MM.1S (cell line): ENCODE data around the gene SIGLEC6.

Source experiments
- DNase-seq: peaks from one replicate; pipeline ENCODE4 v3.0.0-alpha.2; 2015
- H2AFZ ChIP-seq: fragments of 300-600 bp; sonication (generic); 2 replicates; pipeline ENCODE4 v1.6.0; 2016; ENCODE audit warnings: antibody characterized with exemption, low read length
- H3F3A ChIP-seq: fragments of 300-600 bp; sonication (generic); 2 replicates; pipeline ENCODE4 v1.6.1; 2016; ENCODE audit warnings: mild to moderate bottlenecking, antibody characterized with exemption, low read length, moderate library complexity, mixed read lengths; ENCODE audit not compliant: insufficient read depth
- H3K27ac ChIP-seq: fragments of 300-600 bp; sonication (generic); 2 replicates; pipeline ENCODE4 v1.5.1; 2016; ENCODE audit warnings: mild to moderate bottlenecking, low read length
- H3K27me3 ChIP-seq: fragments of 300-600 bp; sonication (generic); replicated peaks from 2 replicates; pipeline ENCODE4 v1.6.0; 2016; ENCODE audit warnings: low read length; ENCODE audit not compliant: insufficient read depth
- H3K36me3 ChIP-seq: fragments of 300-600 bp; sonication (generic); replicated peaks from 2 replicates; pipeline ENCODE4 v1.6.1; 2016; ENCODE audit warnings: mild to moderate bottlenecking, low read length, mixed read lengths; ENCODE audit not compliant: insufficient read depth
- H3K4me1 ChIP-seq: fragments of 300-600 bp; sonication (generic); 2 replicates; pipeline ENCODE4 v1.6.1; 2016; ENCODE audit warnings: low read length, mixed read lengths
- H3K4me2 ChIP-seq: fragments of 300-600 bp; sonication (generic); 2 replicates; pipeline ENCODE4 v1.6.0; 2016; ENCODE audit warnings: low read depth, low read length
- H3K4me3 ChIP-seq: fragments of 300-600 bp; sonication (generic); 2 replicates; pipeline ENCODE4 v1.5.1; 2016; ENCODE audit warnings: low read length, mixed read lengths
- H3K79me2 ChIP-seq: fragments of 300-600 bp; sonication (generic); 2 replicates; pipeline ENCODE4 v1.6.1; 2016; ENCODE audit warnings: mixed run types, low read length, mixed read lengths
- H3K9ac ChIP-seq: fragments of 300-600 bp; sonication (generic); 2 replicates; pipeline ENCODE4 v1.6.1; 2016; ENCODE audit warnings: low read length, mixed read lengths
- H3K9me2 ChIP-seq: fragments of 300-600 bp; sonication (generic); replicated peaks from 2 replicates; pipeline ENCODE4 v1.6.1; 2016; ENCODE audit warnings: mild to moderate bottlenecking, low read length, mixed read lengths; ENCODE audit not compliant: insufficient read depth
- H3K9me3 ChIP-seq: fragments of 300-600 bp; sonication (generic); replicated peaks from 2 replicates; pipeline ENCODE4 v1.6.1; 2016; ENCODE audit warnings: mild to moderate bottlenecking, low read length, mixed read lengths; ENCODE audit not compliant: insufficient read depth
- H4K20me1 ChIP-seq: fragments of 300-600 bp; sonication (generic); 2 replicates; pipeline ENCODE4 v1.6.1; 2016; ENCODE audit warnings: mild to moderate bottlenecking, low read length, moderate library complexity, mixed read lengths; ENCODE audit not compliant: insufficient read depth
- EZH2 ChIP-seq: fragments of 300-600 bp; sonication (generic); optimal IDR thresholded peaks from 2 replicates; pipeline ENCODE3; 2017; ENCODE audit warnings: low read depth, mild to moderate bottlenecking, antibody characterized with exemption, low read length, mixed read lengths
- EZH2phosphoT487 ChIP-seq: fragments of 300-600 bp; sonication (generic); IDR thresholded peaks from 2 replicates; pipeline ENCODE4 v1.6.1; 2018; ENCODE audit warnings: antibody characterized with exemption, low read length
- TF ChIP-seq, protein P1 (sequence below): fragments of 300-600 bp; sonication (generic); IDR thresholded peaks from 2 replicates; pipeline ENCODE4 v1.5.1; 2016; ENCODE audit warnings: antibody characterized with exemption, low read length, mixed read lengths

The SIGLEC6 gene

DNA sequence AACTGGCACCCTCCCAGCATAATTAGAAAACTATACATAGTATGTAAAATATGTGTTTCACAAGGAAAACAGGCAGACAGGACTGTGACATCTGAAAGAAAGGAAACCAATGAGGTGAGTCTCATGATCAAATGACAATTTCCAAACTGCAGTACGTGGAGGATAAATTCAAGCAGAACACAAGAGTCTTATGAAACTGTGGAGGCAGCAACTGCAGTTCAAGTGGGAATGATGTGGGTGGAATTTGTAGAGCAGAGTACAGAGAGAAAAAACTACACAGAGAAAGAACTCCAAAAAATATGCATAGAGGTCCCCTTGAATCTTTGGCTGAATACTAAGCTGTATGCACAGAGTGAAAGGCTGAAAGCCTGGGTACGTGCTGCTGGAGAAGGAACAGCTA is 9.7 kb downstream of the SIGLEC6 start:
- Histone ChIP-seq H2AFZ (no peak overlapping the region), H3K4me2 (no peak overlapping the region), H3K9ac (no peak overlapping the region), H3K4me1 (no peaks in the 10 kb centered on the region), H3K79me2 (no peaks in the 10 kb centered on the region), H3K36me3 (no peaks in the 10 kb centered on the region), H3K27ac (no peak overlapping the region), H3F3A (no peaks in the 10 kb centered on the region), H4K20me1 (no peaks in the 10 kb centered on the region), H3K9me3 (no peaks in the 10 kb centered on the region), H3K4me3 (no peak overlapping the region), H3K9me2 (no peaks in the 10 kb centered on the region), H3K27me3 (no peaks in the 10 kb centered on the region)
- TF ChIP-seq EZH2phosphoT487 (no peak), EZH2 (no peak)
- TF ChIP-seq, protein P1, sequence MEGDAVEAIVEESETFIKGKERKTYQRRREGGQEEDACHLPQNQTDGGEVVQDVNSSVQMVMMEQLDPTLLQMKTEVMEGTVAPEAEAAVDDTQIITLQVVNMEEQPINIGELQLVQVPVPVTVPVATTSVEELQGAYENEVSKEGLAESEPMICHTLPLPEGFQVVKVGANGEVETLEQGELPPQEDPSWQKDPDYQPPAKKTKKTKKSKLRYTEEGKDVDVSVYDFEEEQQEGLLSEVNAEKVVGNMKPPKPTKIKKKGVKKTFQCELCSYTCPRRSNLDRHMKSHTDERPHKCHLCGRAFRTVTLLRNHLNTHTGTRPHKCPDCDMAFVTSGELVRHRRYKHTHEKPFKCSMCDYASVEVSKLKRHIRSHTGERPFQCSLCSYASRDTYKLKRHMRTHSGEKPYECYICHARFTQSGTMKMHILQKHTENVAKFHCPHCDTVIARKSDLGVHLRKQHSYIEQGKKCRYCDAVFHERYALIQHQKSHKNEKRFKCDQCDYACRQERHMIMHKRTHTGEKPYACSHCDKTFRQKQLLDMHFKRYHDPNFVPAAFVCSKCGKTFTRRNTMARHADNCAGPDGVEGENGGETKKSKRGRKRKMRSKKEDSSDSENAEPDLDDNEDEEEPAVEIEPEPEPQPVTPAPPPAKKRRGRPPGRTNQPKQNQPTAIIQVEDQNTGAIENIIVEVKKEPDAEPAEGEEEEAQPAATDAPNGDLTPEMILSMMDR: no peak
- DNase-seq: no peak

DNA sequence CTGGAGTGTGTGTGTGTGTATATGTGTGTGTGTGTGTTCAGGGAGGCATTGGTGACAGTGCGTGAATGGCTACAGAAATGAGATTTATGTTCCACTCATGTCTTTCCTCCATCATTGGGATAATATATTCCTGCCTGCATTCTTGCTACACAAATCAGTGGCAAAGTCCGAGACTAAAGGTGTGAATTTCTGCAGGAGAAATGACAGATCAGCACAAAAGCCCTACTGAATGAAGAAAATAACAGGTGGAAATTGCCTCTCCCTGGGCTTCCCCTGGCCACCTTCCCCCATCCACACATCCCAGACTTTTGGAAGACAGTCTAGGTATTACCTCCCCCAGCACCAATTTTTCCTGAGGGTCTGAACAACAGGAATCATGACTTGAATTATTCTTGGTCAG is 10.1 kb downstream of the SIGLEC6 start:
- no peak overlapping the region for H3K9ac ChIP-seq
- H4K20me1 ChIP-seq: no peaks in the 10 kb centered on the region
- H3K9me2 ChIP-seq: no peaks in the 10 kb centered on the region
- TF ChIP-seq, protein P1: no peak
- TF ChIP-seq EZH2 (no peak), EZH2phosphoT487 (no peak)
- no peaks in the 10 kb centered on the region for H3K27me3 ChIP-seq
- no peaks in the 10 kb centered on the region for H3K36me3 ChIP-seq
- H3K4me1 ChIP-seq: no peaks in the 10 kb centered on the region
- no peak overlapping the region for H3K27ac ChIP-seq
- no peaks in the 10 kb centered on the region for H3K9me3 ChIP-seq
- no peaks in the 10 kb centered on the region for H3K79me2 ChIP-seq
- H3F3A ChIP-seq: no peaks in the 10 kb centered on the region
- no peak overlapping the region for H2AFZ ChIP-seq
- no peak for DNase-seq
- no peak overlapping the region for H3K4me2 ChIP-seq
- H3K4me3 ChIP-seq: no peak overlapping the region

DNA sequence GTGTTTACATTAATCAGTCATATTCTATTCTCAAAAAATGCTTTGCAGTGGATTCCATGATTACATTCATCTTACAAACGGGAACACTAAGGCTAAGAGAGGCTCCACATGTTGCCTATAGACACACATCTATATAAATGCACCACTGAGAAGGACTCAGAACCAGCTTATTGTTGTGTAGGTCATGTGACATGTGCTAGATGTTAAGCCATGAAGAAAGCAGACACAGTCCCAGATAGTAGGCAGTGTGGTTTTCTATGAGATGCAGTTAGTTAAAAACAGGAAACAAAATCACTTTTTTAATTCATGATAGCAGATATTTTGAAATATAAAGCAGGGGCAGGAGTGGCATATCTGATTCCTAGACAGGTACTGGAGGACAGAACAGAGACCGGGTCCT is 10.7 kb downstream of the SIGLEC6 start:
- TF ChIP-seq, protein P1: no peak
- no peak for TF ChIP-seq EZH2
- no peak for TF ChIP-seq EZH2phosphoT487
- Histone ChIP-seq H3K27ac (no peak overlapping the region), H3K4me2 (no peak overlapping the region), H3K27me3 (no peaks in the 10 kb centered on the region), H3K9me2 (no peaks in the 10 kb centered on the region), H3K36me3 (no peaks in the 10 kb centered on the region), H3K9me3 (no peaks in the 10 kb centered on the region), H3K79me2 (no peaks in the 10 kb centered on the region), H3F3A (no peaks in the 10 kb centered on the region), H3K4me1 (no peaks in the 10 kb centered on the region), H4K20me1 (no peaks in the 10 kb centered on the region), H3K9ac (no peak overlapping the region), H3K4me3 (no peak overlapping the region), H2AFZ (no peak overlapping the region)
- no peak for DNase-seq
